GM19023 (cell line): ENCODE results near the gene ERVV-1.
"Not testable (repeated sequence)": the region's sequence is repeated elsewhere in the genome, so short reads cannot be mapped to it uniquely, and the experiment has no call there.

Experiments used
- ATAC-seq: cut with Tn5 transposase; IDR thresholded peaks from one replicate; pipeline ENCODE4 v1.9.1; 2021; ENCODE audit warnings: mild to moderate bottlenecking, moderate library complexity; ENCODE audit not compliant: unreplicated experiment

The ERVV-1 gene

GRCh38 chr19:53013621-53014020, at the start of gene ERVV-1:
Gene ERVV-1, plus strand, starts transcription at chr19:53013921. Its CDS starts 170 bp downstream, at chr19:53014091.
- ATAC-seq = no peak

GRCh38 chr19:52967772-52968171, 45.9 kb upstream of the ERVV-1 start:
- no peak for ATAC-seq

- no peak for ATAC-seq
Measured at GRCh38 chr19:52981329-52981728, 32.4 kb upstream of the ERVV-1 start.

- ATAC-seq = not testable (repeated sequence)
Measured at GRCh38 chr19:52983167-52983566, 30.6 kb upstream of the ERVV-1 start.

GRCh38 chr19:52987221-52987620, 26.5 kb upstream of the ERVV-1 start:
- ATAC-seq = no peak

GRCh38 chr19:52988506-52988905, 25.2 kb upstream of the ERVV-1 start:
- ATAC-seq = no peak

- no peak for ATAC-seq
Measured at GRCh38 chr19:52990759-52991418, 22.8 kb upstream of the ERVV-1 start.

- ATAC-seq = no peak
Measured at GRCh38 chr19:52991484-52991883, 22.2 kb upstream of the ERVV-1 start.

GRCh38 chr19:52992109-52993004, 21.4 kb upstream of the ERVV-1 start:
- ATAC-seq = no peak

- no peak for ATAC-seq
Measured at GRCh38 chr19:52993342-52994178, 20.2 kb upstream of the ERVV-1 start.

- ATAC-seq = no peak
Measured at GRCh38 chr19:52995711-52996110, 18.0 kb upstream of the ERVV-1 start.

- ATAC-seq = no peak
Measured at GRCh38 chr19:52997975-52998374, 15.7 kb upstream of the ERVV-1 start.

- no peak for ATAC-seq
Measured at GRCh38 chr19:53002479-53002878, 11.2 kb upstream of the ERVV-1 start.

GRCh38 chr19:53004242-53004641, 9.5 kb upstream of the ERVV-1 start:
- ATAC-seq = no peak

- no peak for ATAC-seq
Measured at GRCh38 chr19:53007200-53007599, 6.5 kb upstream of the ERVV-1 start.

- ATAC-seq = no peak
Measured at GRCh38 chr19:53007606-53008005, 6.1 kb upstream of the ERVV-1 start.

GRCh38 chr19:53008061-53008778, 5.5 kb upstream of the ERVV-1 start:
- ATAC-seq = no peak

- no peak for ATAC-seq
Measured at GRCh38 chr19:53010494-53010893, 3.2 kb upstream of the ERVV-1 start.

GRCh38 chr19:53012006-53012405, 1.7 kb upstream of the ERVV-1 start:
- ATAC-seq = no peak

- no peak for ATAC-seq
Measured at GRCh38 chr19:53015159-53015558, 1.4 kb downstream of the ERVV-1 start.

GRCh38 chr19:53015730-53016129, 2.0 kb downstream of the ERVV-1 start:
- ATAC-seq = no peak
